OCI-LY1 (cell line): ENCODE measurements around the gene PAPOLB.
"Not testable (repeated sequence)": the region's sequence is repeated elsewhere in the genome, so short reads cannot be mapped to it uniquely, and the experiment has no call there.

Source experiments
- H2AFZ ChIP-seq: fragments of 200-600 bp; sonication (generic), shearing (Covaris generic); 2 replicates; pipeline ENCODE4 v1.6.0; 2014; ENCODE audit warnings: antibody characterized with exemption, mild to moderate bottlenecking, low read length
- H3F3A ChIP-seq: fragments of 200-600 bp; sonication (generic), shearing (Covaris generic); 2 replicates; pipeline ENCODE4 v1.6.0; 2014; ENCODE audit warnings: mild to moderate bottlenecking, antibody characterized with exemption, low read length, moderate library complexity; ENCODE audit not compliant: insufficient read depth
- H3K27ac ChIP-seq: fragments of 200-600 bp; sonication (generic); 2 replicates; pipeline ENCODE4 v1.5.1; 2014; ENCODE audit warnings: low read length, mixed run types, mild to moderate bottlenecking, low read depth; ENCODE audit not compliant: poor library complexity, severe bottlenecking
- H3K27me3 ChIP-seq: fragments of 200-600 bp; sonication (generic); 2 replicates; pipeline ENCODE4 v1.6.0; 2014; ENCODE audit warnings: antibody characterized with exemption, mild to moderate bottlenecking, low read length, moderate library complexity; ENCODE audit not compliant: insufficient read depth
- H3K36me3 ChIP-seq: fragments of 200-600 bp; sonication (generic); 2 replicates; pipeline ENCODE4 v1.6.1; 2014; ENCODE audit warnings: mild to moderate bottlenecking, antibody characterized with exemption, low read length, moderate library complexity, mixed read lengths; ENCODE audit not compliant: insufficient read depth
- H3K4me1 ChIP-seq: fragments of 200-600 bp; sonication (generic); 2 replicates; pipeline ENCODE4 v1.5.1; 2014; ENCODE audit warnings: mild to moderate bottlenecking, low read length, moderate library complexity; ENCODE audit not compliant: insufficient read depth, severe bottlenecking
- H3K4me2 ChIP-seq: fragments of 200-600 bp; sonication (generic), shearing (Covaris generic); 2 replicates; pipeline ENCODE4 v1.6.1; 2014; ENCODE audit warnings: low read length
- H3K4me3 ChIP-seq: fragments of 200-600 bp; sonication (generic); 2 replicates; pipeline ENCODE4 v1.5.1; 2014; ENCODE audit warnings: low read length, low read depth, mild to moderate bottlenecking, mixed read lengths; ENCODE audit not compliant: poor library complexity, severe bottlenecking
- H3K79me2 ChIP-seq: fragments of 200-600 bp; shearing (Covaris generic); 2 replicates; pipeline ENCODE4 v1.6.1; 2016; ENCODE audit warnings: mixed run types, low read length, mixed read lengths; ENCODE audit not compliant: insufficient read depth
- H3K9ac ChIP-seq: fragments of 200-600 bp; sonication (generic), shearing (Covaris generic); 2 replicates; pipeline ENCODE4 v1.6.1; 2014; ENCODE audit warnings: mild to moderate bottlenecking, low read length, mixed read lengths
- H3K9me2 ChIP-seq: fragments of 200-600 bp; sonication (generic), shearing (Covaris generic); 2 replicates; pipeline ENCODE4 v1.6.1; 2014; ENCODE audit warnings: low read depth, mild to moderate bottlenecking, low read length, mixed read lengths
- H3K9me3 ChIP-seq: fragments of 200-600 bp; shearing (Covaris generic); 2 replicates; pipeline ENCODE4 v1.6.1; 2014; ENCODE audit warnings: low read length, mixed read lengths
- H4K20me1 ChIP-seq: fragments of 200-600 bp; sonication (generic), shearing (Covaris generic); 2 replicates; pipeline ENCODE4 v1.6.0; 2016; ENCODE audit warnings: mild to moderate bottlenecking, low read length; ENCODE audit not compliant: insufficient read depth
- CTCF ChIP-seq: fragments of 200-600 bp; sonication (generic), shearing (Covaris generic); IDR thresholded peaks from 2 replicates; pipeline ENCODE4 v1.5.1; 2017; ENCODE audit warnings: mild to moderate bottlenecking, antibody characterized with exemption, low read length, moderate library complexity, mixed read lengths
- EZH2 ChIP-seq: fragments of 200-600 bp; sonication (generic), shearing (Covaris generic); IDR thresholded peaks from 2 replicates; pipeline ENCODE4 v1.8.0; 2017; ENCODE audit warnings: borderline replicate concordance, mixed run types, mild to moderate bottlenecking, antibody characterized with exemption, low read length, moderate library complexity, mixed read lengths

Gene PAPOLB

GRCh38 chr7:4893929-4894475 is 32.2 kb upstream of the PAPOLB start:
- Histone ChIP-seq H3K27me3 (0 out of 2 replicates have a peak, but pooled peaks cover 3% of the 10 kb centered on the region), H3K4me2 (no peak overlapping the region), H3K9ac (no peak overlapping the region), H3K9me2 (no peaks in the 10 kb centered on the region), H3K4me3 (no peak overlapping the region), H2AFZ (no peak overlapping the region), H3K4me1 (no peaks in the 10 kb centered on the region), H3K79me2 (no peaks in the 10 kb centered on the region), H3F3A (no peaks in the 10 kb centered on the region), H3K36me3 (no peaks in the 10 kb centered on the region), H3K9me3 (no peaks in the 10 kb centered on the region), H4K20me1 (no peaks in the 10 kb centered on the region), H3K27ac (no peak overlapping the region)
- TF ChIP-seq CTCF = no peak

- H3K79me2 ChIP-seq, H3F3A ChIP-seq, H3K4me1 ChIP-seq, H3K36me3 ChIP-seq, H3K4me3 ChIP-seq, H3K27ac ChIP-seq, H3K9ac ChIP-seq, H3K27me3 ChIP-seq, H3K4me2 ChIP-seq, H3K9me2 ChIP-seq, H4K20me1 ChIP-seq, H3K9me3 ChIP-seq, H2AFZ ChIP-seq: not testable (repeated sequence)
Measured at GRCh38 chr7:4893188-4893587, 31.4 kb upstream of the PAPOLB start.

- not testable (repeated sequence) for H3K9me2 ChIP-seq, H3K9me3 ChIP-seq, H3K79me2 ChIP-seq, H3F3A ChIP-seq, H3K27me3 ChIP-seq, H3K27ac ChIP-seq, H4K20me1 ChIP-seq, H3K4me3 ChIP-seq, H2AFZ ChIP-seq, H3K9ac ChIP-seq, H3K36me3 ChIP-seq, H3K4me1 ChIP-seq, H3K4me2 ChIP-seq
Measured at GRCh38 chr7:4891522-4891921, 29.7 kb upstream of the PAPOLB start.

- H3F3A ChIP-seq = no peaks in the 10 kb centered on the region
- TF ChIP-seq EZH2 (no peak), CTCF (no peak)
Measured at GRCh38 chr7:4889682-4890081, 27.9 kb upstream of the PAPOLB start.

More at GRCh38 chr7:4889682-4890081, 27.9 kb upstream of the PAPOLB start:
- Histone ChIP-seq H3K9me3 (no peaks in the 10 kb centered on the region), H4K20me1 (no peaks in the 10 kb centered on the region), H3K79me2 (no peaks in the 10 kb centered on the region), H2AFZ (no peak overlapping the region), H3K27me3 (0 out of 2 replicates have a peak, but pooled peaks cover 3% of the 10 kb centered on the region), H3K4me2 (no peak overlapping the region), H3K4me3 (no peak overlapping the region), H3K9ac (no peak overlapping the region), H3K27ac (no peak overlapping the region), H3K9me2 (no peaks in the 10 kb centered on the region), H3K4me1 (no peaks in the 10 kb centered on the region), H3K36me3 (no peaks in the 10 kb centered on the region)
